Gastrocnemius medialis (tissue), 4 donors: ENCODE results near the gene G6PC3.

Experiments used
- CTCF ChIP-seq, 5 experiments: fragments of 450-650 bp in 3 of 5; fragments of 200-600 bp in 2 of 5; sonication (generic) in 2 of 5; IDR thresholded peaks in 4 of 5; conservative IDR thresholded peaks in 1 of 5; 1 replicate in 4 of 5; 2 replicates in 1 of 5; pipeline ENCODE4 v1.5.1; 2016 to 2019; ENCODE audit warnings: antibody characterized with exemption in 5 of 5, mild to moderate bottlenecking in 3 of 5, moderate library complexity in 3 of 5
- POLR2A ChIP-seq, 2 donors: fragments of 450-650 bp; IDR thresholded peaks; one replicate each; pipeline ENCODE4 v1.6.1; 2017; ENCODE audit warnings: antibody characterized with exemption in 2 of 2, mild to moderate bottlenecking in 2 of 2, moderate library complexity in 2 of 2

- TF ChIP-seq CTCF (IDR thresholded peaks at IDR 0.05 in 4 of 5, conservative IDR thresholded peaks at IDR 0.05 in 1 of 5) (peak in 2 of 5 experiments; percentile 20 to 29), POLR2A (IDR thresholded peaks at IDR 0.05) (peak; percentile 18 to 20)
These were observed 25.3 kb downstream of the G6PC3 start for GRCh38 chr17:44095647-44096496.
